ENCODE results near the gene CCIN. TPM values are rescaled to one million over a fixed set of nuclear protein-coding genes. Genes with fewer than 3 reads are reported as not detected.
A peak's percentile ranks its signal among the peaks of the same experiment; 100 is the strongest.

CCIN gene
- total RNA-seq, 1 experiment from 2014 or later: 0.20 TPM

- H3K9me3 ChIP-seq (ENCODE audit: control insufficient read depth in 1 of 2, insufficient read depth in 1 of 2, low read depth in 1 of 2, low read length in 2 of 2): no peaks in the 10 kb centered on the region
- intact Hi-C loops (cut with micrococcal nuclease): no loop called here
- peak overlapping the region; percentile 58 to 72 for H3K4me3 ChIP-seq (replicated peaks in 1 of 2; ENCODE audit: low read depth in 1 of 2, low read length in 2 of 2)
- H3K4me1 ChIP-seq (ENCODE audit: control insufficient read depth in 1 of 2, insufficient read depth in 2 of 2, low read length in 2 of 2): peaks cover 0 to 20% of the 10 kb centered on the region in 2 experiments; a peak in 1 of 4 replicates
- ATAC-seq (peak; percentile 4; the same call in 1 of the 2 replicates), DNase-seq (ENCODE audit: low read depth, low spot score) (no peak)
- POLR2A ChIA-PET: interaction anchor here (1.6 kb wide), 1 partner anchor 53 kb away, joined by 3 read pairs; the partner anchor contains the start of gene CLTA
- no peaks in the 10 kb centered on the region for H3K79me2 ChIP-seq (ENCODE audit: insufficient read depth, low read length)
- H3K36me3 ChIP-seq (ENCODE audit: control insufficient read depth in 1 of 2, insufficient read depth in 2 of 2, low read length in 2 of 2): no peaks in the 10 kb centered on the region
- RAD21 ChIA-PET (ENCODE audit: low non-redundant PET in 1 of 2, low total read pairs in 2 of 2, uncharacterized antibody in 2 of 2, unreplicated experiment in 2 of 2): interaction anchor here in 1 of 2 experiments (0.5 kb wide), 1 partner anchor 268 kb away, joined by 3 read pairs; no protein-coding TSS in a partner anchor
- CTCF ChIA-PET: interaction anchor here (0.8 kb wide), 1 partner anchor 28 kb away, joined by 3 read pairs; no protein-coding TSS in a partner anchor
- BruUV-seq (replicated peaks): no TSS peak
- peak overlapping the region; percentile 52; the same call in 1 of the 2 replicates for H3K27ac ChIP-seq (ENCODE audit: low read depth, low read length)
- peak overlapping the region; percentile 92 for H3K4me2 ChIP-seq (ENCODE audit: low read length)
- no peaks in the 10 kb centered on the region for H3K9me2 ChIP-seq (ENCODE audit: insufficient read depth)
- no peaks in the 10 kb centered on the region for H4K20me1 ChIP-seq (ENCODE audit: insufficient read depth)
- TF ChIP-seq TCF7L2 (IDR thresholded peaks at IDR 0.05; ENCODE audit: borderline replicate concordance, extremely low read depth, insufficient read depth, insufficient read length) (no peak), RAD21 (IDR thresholded peaks at IDR 0.05; ENCODE audit: low read depth) (no peak), SIN3A (IDR thresholded peaks at IDR 0.05; ENCODE audit: low read depth) (no peak), SRF (IDR thresholded peaks at IDR 0.05; ENCODE audit: low read depth) (no peak)
- H3K27me3 ChIP-seq (ENCODE audit: insufficient read depth, low read length): no peaks in the 10 kb centered on the region
- H3K9ac ChIP-seq (ENCODE audit: low read length): peak overlapping the region; percentile 66
- H2AFZ ChIP-seq (ENCODE audit: low read depth, low read length, poor library complexity, severe bottlenecking): peak overlapping the region; percentile 26
These were observed 32.2 kb upstream of the CCIN start for GRCh38 chr9:36136894-36137391.

- DNase-seq (ENCODE audit: low read depth, low spot score): no peak
- ChIA-PET POLR2A (interaction anchor here (1.6 kb wide), 1 partner anchor 53 kb away, joined by 3 read pairs; the partner anchor contains the start of gene CLTA), RAD21 (ENCODE audit: low non-redundant PET in 1 of 2, low total read pairs in 2 of 2, uncharacterized antibody in 2 of 2, unreplicated experiment in 2 of 2) (no interaction called here), CTCF (interaction anchor here (0.8 kb wide), 1 partner anchor 28 kb away, joined by 3 read pairs; no protein-coding TSS in a partner anchor)
- Histone ChIP-seq H3K9ac (ENCODE audit: low read length) (peak overlapping the region; percentile 66), H3K27me3 (ENCODE audit: insufficient read depth, low read length) (no peaks in the 10 kb centered on the region), H3K36me3 (ENCODE audit: control insufficient read depth in 1 of 2, insufficient read depth in 2 of 2, low read length in 2 of 2) (no peaks in the 10 kb centered on the region), H2AFZ (ENCODE audit: low read depth, low read length, poor library complexity, severe bottlenecking) (no peak overlapping the region), H4K20me1 (ENCODE audit: insufficient read depth) (no peaks in the 10 kb centered on the region), H3K4me1 (ENCODE audit: control insufficient read depth in 1 of 2, insufficient read depth in 2 of 2, low read length in 2 of 2) (peaks cover 0 to 20% of the 10 kb centered on the region in 2 experiments; a peak in 1 of 4 replicates), H3K4me3 (replicated peaks in 1 of 2; ENCODE audit: low read depth in 1 of 2, low read length in 2 of 2) (peak overlapping the region; percentile 58 to 72), H3K27ac (ENCODE audit: low read depth, low read length) (no peak overlapping the region; the same call in 1 of the 2 replicates), H3K4me2 (ENCODE audit: low read length) (peak overlapping the region; percentile 92), H3K9me3 (ENCODE audit: control insufficient read depth in 1 of 2, insufficient read depth in 1 of 2, low read depth in 1 of 2, low read length in 2 of 2) (no peaks in the 10 kb centered on the region), H3K9me2 (ENCODE audit: insufficient read depth) (no peaks in the 10 kb centered on the region), H3K79me2 (ENCODE audit: insufficient read depth, low read length) (no peaks in the 10 kb centered on the region)
- ATAC-seq: no peak
- intact Hi-C loops (cut with micrococcal nuclease): no loop called here
- no TSS peak for BruUV-seq (replicated peaks)
- no peak for TF ChIP-seq ATF3 (IDR thresholded peaks at IDR 0.05)
- no peak for TF ChIP-seq SP1 (IDR thresholded peaks at IDR 0.05; ENCODE audit: low read depth)
- no peak for TF ChIP-seq EGR1 (IDR thresholded peaks at IDR 0.05; ENCODE audit: low read depth)
- TF ChIP-seq SIN3A (IDR thresholded peaks at IDR 0.05; ENCODE audit: low read depth): no peak
- TF ChIP-seq SRF (IDR thresholded peaks at IDR 0.05; ENCODE audit: low read depth): no peak
- no peak for TF ChIP-seq CEBPB (IDR thresholded peaks at IDR 0.05; ENCODE audit: low read depth)
- no peak for TF ChIP-seq CTCF (IDR thresholded peaks at IDR 0.05 in 2 of 3, conservative IDR thresholded peaks at IDR 0.05 in 1 of 3; ENCODE audit: borderline replicate concordance in 1 of 3, insufficient read depth in 1 of 3, low read depth in 2 of 3, low read length in 2 of 3)
These were observed 31.7 kb upstream of the CCIN start for GRCh38 chr9:36137392-36138004.

Measured in HCT116 (cell line).